Lower leg skin (tissue), 4 donors: Measurements from ENCODE around the gene ADSS1. TPM values are rescaled to one million over a fixed set of nuclear protein-coding genes. Genes with fewer than 3 reads are reported as not detected.

ENCODE experiments used
- DNase-seq, 2 donors: peaks; one replicate each; pipeline ENCODE4 v3.0.0-alpha.2; 2019; ENCODE audit warnings: low spot score in 2 of 2
- H3K4me3 ChIP-seq: fragments of 200-600 bp; sonication (generic); 2 replicates; pipeline ENCODE4 v1.5.1; 2017; ENCODE audit warnings: mild to moderate bottlenecking, low read depth; ENCODE audit not compliant: poor library complexity, severe bottlenecking
- CTCF ChIP-seq, 3 donors: fragments of 450-650 bp; IDR thresholded peaks; one replicate each; pipeline ENCODE4 v1.5.1; 2016; ENCODE audit warnings: antibody characterized with exemption in 3 of 3, mild to moderate bottlenecking in 3 of 3, moderate library complexity in 2 of 3
- POLR2A ChIP-seq, 2 donors: fragments of 450-650 bp; IDR thresholded peaks; one replicate each; pipeline ENCODE4 v1.6.1; 2016 to 2017; ENCODE audit warnings: antibody characterized with exemption in 2 of 2, mild to moderate bottlenecking in 1 of 2, moderate library complexity in 1 of 2
- WGBS, 2 donors: methylation state at CpG; one replicate each; pipeline ENCODE4 v1.1.5; 2018; 5-methylcytosine and 5-hydroxymethylcytosine counted together
- intact Hi-C: fragments of 100-400 bp; cut with DNase I; formaldehyde crosslinking; loops from one replicate; pipeline ENCODE4 v1.15.0; 2023; ENCODE audit warnings: low total_unique reads
- total RNA-seq, 4 donors: library from RNA; depleted of rRNA; stranded (reverse); fragments of >200 nt; gene quantifications; one replicate each; pipeline ENCODE4 v1.1.0, GENCODE V29; 2016

ADSS1 gene
- total RNA-seq, 4 donors from 2014 or later: 5.5 to 8.7 (median 7.2) TPM

DNA sequence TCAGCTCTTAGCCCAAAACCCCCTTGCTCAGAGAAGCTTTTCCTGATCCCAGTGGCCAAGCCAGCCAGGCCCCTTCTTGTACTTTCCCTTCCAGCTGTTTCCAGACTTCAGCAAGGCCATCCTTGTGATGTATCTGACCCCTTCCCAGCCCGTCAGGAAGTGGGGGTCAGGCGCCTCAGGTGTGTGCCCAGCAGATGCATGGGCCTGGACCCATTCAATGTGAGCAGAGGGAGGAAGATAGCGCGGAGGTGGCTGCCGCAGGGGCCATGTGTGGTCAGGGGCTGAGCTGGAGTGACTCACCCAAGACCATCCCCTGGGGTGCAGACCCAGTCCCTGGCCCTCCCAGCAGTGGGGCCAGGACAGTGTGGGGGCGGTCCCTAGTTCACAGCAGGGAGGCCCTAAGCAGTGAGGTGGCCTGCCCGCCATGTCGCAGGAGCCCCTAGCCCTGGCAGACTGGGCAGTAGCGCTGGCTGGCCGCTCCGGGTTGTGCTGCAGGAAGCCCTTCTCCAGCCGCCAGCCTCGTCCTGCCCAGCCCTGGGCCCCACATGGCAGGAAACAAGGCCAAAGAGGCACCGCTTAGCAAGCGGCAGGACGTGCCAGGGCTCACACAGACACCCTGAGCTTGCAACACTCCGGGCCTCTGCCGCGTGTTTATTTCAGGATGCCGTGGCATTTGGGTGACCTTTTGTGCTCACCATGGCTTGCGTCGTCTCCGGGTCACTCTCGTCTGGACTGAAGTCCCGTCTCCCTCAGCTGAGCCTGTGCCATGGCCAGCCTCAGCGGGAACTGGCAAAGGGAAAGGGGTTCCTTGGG lies 12.0 kb downstream of the ADSS1 start:
- DNase-seq: peak; percentile 77 to 96
- intact Hi-C loops: no loop called here
- TF ChIP-seq POLR2A (IDR thresholded peaks at IDR 0.05) (no peak), CTCF (IDR thresholded peaks at IDR 0.05) (no peak)
- no peak overlapping the region for H3K4me3 ChIP-seq
- WGBS, 2 donors: 38 to 50% methylated on average over 21 to 26 of the region's 26 CpGs

DNA sequence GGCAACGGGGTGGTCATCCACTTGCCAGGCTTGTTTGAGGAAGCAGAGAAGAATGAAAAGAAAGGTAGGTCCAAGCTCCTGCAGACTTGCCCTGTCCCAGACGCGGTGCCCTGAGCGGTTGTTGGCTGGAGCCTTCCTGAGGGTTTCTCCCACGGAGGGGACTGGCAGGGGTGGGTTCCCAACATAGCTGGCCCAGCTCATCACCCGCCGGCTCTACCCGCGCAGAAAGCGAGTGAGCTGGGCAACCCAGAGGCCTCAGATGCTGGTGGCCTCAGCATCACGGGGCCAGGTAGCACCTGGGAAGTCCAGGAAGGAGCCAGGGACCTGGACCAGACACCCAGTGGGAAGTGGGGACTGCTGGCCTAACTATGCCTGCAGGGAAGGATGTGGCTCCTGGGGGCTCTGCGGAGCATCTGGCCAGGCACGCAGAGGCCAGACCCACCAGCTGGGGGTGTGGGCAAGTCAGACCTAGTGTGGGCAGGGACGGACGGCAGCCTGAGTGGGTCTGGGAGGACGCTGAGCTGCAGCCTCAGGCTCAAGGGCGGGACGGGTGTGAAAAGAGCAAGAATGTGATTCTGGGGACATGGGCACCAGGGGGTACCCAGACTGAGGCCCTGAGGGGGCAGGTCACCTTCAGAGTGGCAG lies 14.5 kb downstream of the ADSS1 start:
- 92 to 96% methylated on average over 18 of the region's 18 CpGs for WGBS, 2 donors

DNA sequence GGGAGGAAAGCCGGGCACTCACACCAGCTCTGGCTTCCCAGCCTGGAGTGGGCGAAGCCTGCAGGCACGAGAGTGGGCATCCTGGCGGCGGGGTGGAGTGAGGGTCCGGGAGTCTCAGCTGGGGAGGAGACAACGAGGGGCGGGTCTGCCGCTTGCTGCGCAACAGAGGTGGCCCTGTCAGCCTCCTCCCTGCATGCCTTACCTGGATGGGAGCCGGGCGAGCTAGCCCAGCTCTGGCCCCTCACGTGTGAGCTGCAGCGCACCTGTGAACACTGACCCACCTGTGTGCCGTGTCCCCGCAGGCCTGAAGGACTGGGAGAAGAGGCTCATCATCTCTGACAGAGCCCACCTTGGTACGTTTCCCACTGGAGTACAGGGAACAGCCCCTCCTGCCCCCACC lies 15.0 kb downstream of the ADSS1 start:
- no peak for DNase-seq
- no peak for TF ChIP-seq POLR2A (IDR thresholded peaks at IDR 0.05)
- no peak for TF ChIP-seq CTCF (IDR thresholded peaks at IDR 0.05)
- WGBS, 2 donors: 93 to 96% methylated on average over 17 of the region's 17 CpGs
- intact Hi-C loops: no loop called here
- H3K4me3 ChIP-seq: no peak overlapping the region

More for the DNA sequence above, 14.5 kb downstream of the ADSS1 start:
- TF ChIP-seq CTCF (IDR thresholded peaks at IDR 0.05) (no peak), POLR2A (IDR thresholded peaks at IDR 0.05) (no peak)
- no peak overlapping the region for H3K4me3 ChIP-seq
- intact Hi-C loops: no loop called here
- no peak for DNase-seq

- intact Hi-C loops: no loop called here
- WGBS, 2 donors: 88 to 89% methylated on average over 29 of the region's 29 CpGs
- no peak for TF ChIP-seq CTCF (IDR thresholded peaks at IDR 0.05)
- no peak for TF ChIP-seq POLR2A (IDR thresholded peaks at IDR 0.05)
- DNase-seq: no peak
- no peak overlapping the region for H3K4me3 ChIP-seq
These were observed 15.8 kb downstream of the ADSS1 start for GRCh38 chr14:104739546-104740516.

- no peak for TF ChIP-seq CTCF (IDR thresholded peaks at IDR 0.05)
- no peak for TF ChIP-seq POLR2A (IDR thresholded peaks at IDR 0.05)
- no peak overlapping the region for H3K4me3 ChIP-seq
- DNase-seq: no peak
- intact Hi-C loops: no loop called here
- WGBS, 2 donors: 88 to 93% methylated on average over 29 of the region's 29 CpGs
These were observed 17.2 kb downstream of the ADSS1 start for GRCh38 chr14:104741108-104741802.
